ENCODE measurements around the gene ASB11.

ASB11 gene

DNA sequence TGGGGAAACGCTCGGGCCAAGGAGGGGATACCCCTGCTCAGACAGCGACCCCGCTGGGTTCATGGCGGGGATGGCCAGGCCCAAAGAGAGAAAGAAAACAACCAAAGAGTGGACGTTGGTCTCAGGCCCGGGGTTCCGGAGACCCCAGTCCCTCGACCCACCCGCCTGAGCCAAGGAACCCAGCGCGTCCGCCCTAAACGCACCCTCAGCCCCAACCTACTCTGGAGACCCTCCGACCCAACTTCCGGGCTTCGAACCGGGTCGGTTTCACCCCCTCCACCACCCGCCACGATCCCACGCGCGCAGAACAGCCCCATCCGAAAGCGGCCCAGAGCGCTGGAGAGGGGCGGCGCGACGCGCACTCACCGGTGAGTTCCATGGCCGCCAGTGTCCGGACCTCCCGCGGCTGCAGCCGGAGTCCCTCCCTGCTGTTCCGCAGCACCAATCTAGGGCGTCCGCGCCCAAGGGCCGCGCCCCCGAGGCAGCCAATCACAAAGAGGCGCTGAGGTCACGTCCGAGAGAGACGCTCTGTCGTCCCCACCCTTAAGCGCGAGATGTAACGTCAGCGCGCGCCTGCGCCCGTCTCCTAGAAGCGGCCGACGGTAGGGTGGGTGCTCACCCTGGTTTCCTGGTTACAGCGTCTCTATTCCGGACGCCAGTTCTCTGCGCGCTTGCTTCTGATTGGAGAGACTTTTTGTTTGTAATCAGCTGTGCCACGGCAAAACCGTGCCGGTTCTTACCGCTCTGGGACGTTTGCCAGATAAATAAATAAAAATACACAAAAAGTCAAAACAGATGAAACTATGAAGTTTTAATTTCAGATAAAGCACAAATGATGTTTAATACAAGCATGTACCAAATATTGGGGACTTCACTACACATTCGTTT is 19.9 kb upstream of the ASB11 start, which contains the start of gene PIGA:
Gene PIGA, minus strand, starts transcription at position 389 of the 888 bp plus-strand sequence. CDS start 3,593 bp downstream, outside the sequence.
- Histone ChIP-seq H3K27me3 (ENCODE audit: control insufficient read depth, insufficient read depth, low read length) (peaks cover 15% of the 10 kb centered on the region), H3K36me3 (ENCODE audit: control insufficient read depth, insufficient read depth, low read length) (peaks cover 11% of the 10 kb centered on the region), H3K4me3 (ENCODE audit: low read depth, low read length) (peak within 1 kb of the TSS; percentile 85), H3K4me1 (ENCODE audit: control insufficient read depth, insufficient read depth, low read length) (no peaks in the 10 kb centered on the region), H3K9ac (ENCODE audit: low read depth, low read length) (peak within 1 kb of the TSS; percentile 80; the same call in 1 of the 2 replicates), H3K9me3 (ENCODE audit: control insufficient read depth, insufficient read depth, low read length) (no peaks in the 10 kb centered on the region), H3K27ac (ENCODE audit: low read depth, low read length) (peak within 1 kb of the TSS; percentile 45)

DNA sequence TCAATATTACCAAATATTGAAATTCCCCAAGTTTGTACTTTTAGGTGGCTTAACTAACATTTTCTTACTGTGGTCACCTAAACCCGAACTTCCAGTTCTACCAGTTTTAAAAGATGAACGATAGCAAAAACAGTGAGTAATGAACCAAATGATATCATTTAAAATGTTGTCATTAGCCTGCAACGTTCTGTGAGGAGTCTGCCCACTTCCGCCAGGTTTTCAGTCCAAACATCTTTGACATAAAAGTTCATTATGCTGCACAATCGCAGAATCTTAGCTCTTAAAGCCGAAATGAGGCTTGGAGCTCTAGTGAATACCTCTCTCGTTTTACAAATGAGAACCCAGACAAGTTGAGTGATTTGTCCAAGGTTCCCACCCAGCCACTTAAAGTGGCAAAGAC is 19.1 kb upstream of the ASB11 start:
- Histone ChIP-seq H3K27ac (ENCODE audit: low read depth, low read length) (peak overlapping the region; percentile 45), H3K27me3 (ENCODE audit: control insufficient read depth, insufficient read depth, low read length) (peaks cover 15% of the 10 kb centered on the region)

DNA sequence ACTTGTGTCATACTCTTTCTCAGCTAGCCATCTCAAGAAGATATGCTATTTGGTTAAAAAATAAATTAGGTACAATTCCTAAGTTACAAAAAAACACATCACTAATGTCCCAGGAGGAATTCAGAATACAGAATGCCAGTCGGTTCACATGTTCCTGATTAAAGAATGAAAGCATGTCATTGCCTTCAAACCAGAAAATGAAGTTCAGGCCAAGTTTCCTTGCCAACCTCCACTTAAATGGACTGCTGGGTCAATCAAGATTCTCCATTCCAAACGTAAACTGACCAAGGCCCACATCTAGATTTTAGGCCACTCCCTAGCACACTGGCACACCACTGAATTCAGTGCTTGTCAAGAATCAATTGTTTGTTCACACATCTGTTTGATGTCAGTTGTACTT is 13.4 kb upstream of the ASB11 start:
- H3K4me1 ChIP-seq (ENCODE audit: control insufficient read depth, insufficient read depth, low read length), result no peaks in the 10 kb centered on the region
- H3K9ac ChIP-seq (ENCODE audit: low read depth, low read length), result no peak overlapping the region
- H3K36me3 ChIP-seq (ENCODE audit: control insufficient read depth, insufficient read depth, low read length), result peaks cover 34% of the 10 kb centered on the region

More for the DNA sequence above, 19.1 kb upstream of the ASB11 start:
- peak overlapping the region; percentile 80; the same call in 1 of the 2 replicates for H3K9ac ChIP-seq (ENCODE audit: low read depth, low read length)
- peak overlapping the region; percentile 85 for H3K4me3 ChIP-seq (ENCODE audit: low read depth, low read length)
- H3K9me3 ChIP-seq (ENCODE audit: control insufficient read depth, insufficient read depth, low read length), result no peaks in the 10 kb centered on the region
- H3K4me1 ChIP-seq (ENCODE audit: control insufficient read depth, insufficient read depth, low read length), result no peaks in the 10 kb centered on the region
- H3K36me3 ChIP-seq (ENCODE audit: control insufficient read depth, insufficient read depth, low read length), result peaks cover 13% of the 10 kb centered on the region

DNA sequence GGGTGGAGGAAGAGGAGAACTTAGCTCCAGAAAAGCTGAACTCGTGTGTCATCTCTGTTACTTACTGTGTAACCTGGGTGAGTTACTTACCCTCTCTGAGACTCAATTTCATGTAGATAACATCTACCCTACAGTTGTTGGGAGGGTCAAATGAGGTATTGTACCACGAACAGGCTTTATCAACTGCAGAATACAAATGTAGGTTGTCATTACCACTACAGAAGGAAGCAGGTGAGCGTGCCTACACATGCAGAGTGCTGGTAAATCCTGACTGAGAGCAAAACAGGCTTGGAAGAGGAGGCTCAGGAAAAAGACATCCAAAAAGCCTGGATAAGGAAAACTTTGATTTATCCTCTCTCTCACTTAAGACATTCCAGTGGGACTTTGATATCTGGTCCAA is 12.7 kb upstream of the ASB11 start:
- no peak overlapping the region for H3K9ac ChIP-seq (ENCODE audit: low read depth, low read length)
- no peaks in the 10 kb centered on the region for H3K9me3 ChIP-seq (ENCODE audit: control insufficient read depth, insufficient read depth, low read length)
- H3K4me1 ChIP-seq (ENCODE audit: control insufficient read depth, insufficient read depth, low read length), result no peaks in the 10 kb centered on the region
- H3K4me3 ChIP-seq (ENCODE audit: low read depth, low read length), result no peak overlapping the region
- no peaks in the 10 kb centered on the region; the same call in none of the 2 replicates for H3K27me3 ChIP-seq (ENCODE audit: control insufficient read depth, insufficient read depth, low read length)
- peaks cover 39% of the 10 kb centered on the region for H3K36me3 ChIP-seq (ENCODE audit: control insufficient read depth, insufficient read depth, low read length)
- H3K27ac ChIP-seq (ENCODE audit: low read depth, low read length), result no peak overlapping the region

More for the DNA sequence above, 13.4 kb upstream of the ASB11 start:
- Histone ChIP-seq H3K9me3 (ENCODE audit: control insufficient read depth, insufficient read depth, low read length) (no peaks in the 10 kb centered on the region), H3K4me3 (ENCODE audit: low read depth, low read length) (no peak overlapping the region), H3K27ac (ENCODE audit: low read depth, low read length) (no peak overlapping the region), H3K27me3 (ENCODE audit: control insufficient read depth, insufficient read depth, low read length) (no peaks in the 10 kb centered on the region; the same call in 1 of the 2 replicates)

DNA sequence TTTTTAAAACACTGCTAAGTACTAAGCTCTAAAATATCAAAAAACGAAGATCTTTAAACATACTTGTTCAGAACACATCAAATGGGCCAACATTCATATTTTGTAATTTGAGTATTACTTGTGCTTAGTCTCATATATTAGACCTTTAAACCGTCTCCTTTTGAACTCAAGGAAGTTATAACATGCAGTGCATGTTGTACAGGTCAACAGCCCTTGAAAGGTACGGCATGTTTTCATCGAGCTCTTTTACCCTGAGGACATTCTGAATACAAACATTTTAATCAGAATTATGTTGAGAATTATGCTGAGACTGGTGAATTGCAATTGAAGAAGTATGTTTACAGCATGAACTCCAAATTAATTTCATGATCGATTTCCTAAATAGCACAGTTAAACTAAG is 7.0 kb upstream of the ASB11 start:
- Histone ChIP-seq H3K4me1 (ENCODE audit: control insufficient read depth, insufficient read depth, low read length) (no peaks in the 10 kb centered on the region), H3K27me3 (ENCODE audit: control insufficient read depth, insufficient read depth, low read length) (peaks cover 7% of the 10 kb centered on the region), H3K9ac (ENCODE audit: low read depth, low read length) (no peak overlapping the region), H3K36me3 (ENCODE audit: control insufficient read depth, insufficient read depth, low read length) (peaks cover 37% of the 10 kb centered on the region), H3K4me3 (ENCODE audit: low read depth, low read length) (no peak overlapping the region), H3K27ac (ENCODE audit: low read depth, low read length) (no peak overlapping the region), H3K9me3 (ENCODE audit: control insufficient read depth, insufficient read depth, low read length) (no peaks in the 10 kb centered on the region)

DNA sequence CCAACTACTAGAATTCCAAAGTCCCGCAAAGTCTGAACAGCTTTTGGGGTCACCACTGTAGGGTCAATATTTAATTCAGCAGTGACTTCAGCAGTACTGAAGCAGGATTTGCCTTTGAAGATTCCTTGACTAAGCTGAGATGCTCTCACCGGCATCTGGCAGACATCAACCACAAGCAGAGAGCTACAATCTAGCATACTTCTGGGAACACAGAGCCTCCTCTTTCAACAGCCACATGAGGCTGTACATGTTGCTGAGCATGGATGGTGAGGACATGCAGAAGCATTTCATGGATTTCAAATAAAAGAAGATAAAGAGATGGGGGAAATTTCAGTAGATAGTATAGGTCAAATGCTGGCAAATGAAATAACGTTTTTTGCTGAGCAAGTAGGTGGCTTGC is 6.6 kb upstream of the ASB11 start:
- Histone ChIP-seq H3K9me3 (ENCODE audit: control insufficient read depth, insufficient read depth, low read length) (no peaks in the 10 kb centered on the region), H3K4me1 (ENCODE audit: control insufficient read depth, insufficient read depth, low read length) (no peaks in the 10 kb centered on the region), H3K27ac (ENCODE audit: low read depth, low read length) (no peak overlapping the region), H3K36me3 (ENCODE audit: control insufficient read depth, insufficient read depth, low read length) (peaks cover 37% of the 10 kb centered on the region), H3K9ac (ENCODE audit: low read depth, low read length) (no peak overlapping the region), H3K27me3 (ENCODE audit: control insufficient read depth, insufficient read depth, low read length) (peaks cover 7% of the 10 kb centered on the region), H3K4me3 (ENCODE audit: low read depth, low read length) (no peak overlapping the region)

DNA sequence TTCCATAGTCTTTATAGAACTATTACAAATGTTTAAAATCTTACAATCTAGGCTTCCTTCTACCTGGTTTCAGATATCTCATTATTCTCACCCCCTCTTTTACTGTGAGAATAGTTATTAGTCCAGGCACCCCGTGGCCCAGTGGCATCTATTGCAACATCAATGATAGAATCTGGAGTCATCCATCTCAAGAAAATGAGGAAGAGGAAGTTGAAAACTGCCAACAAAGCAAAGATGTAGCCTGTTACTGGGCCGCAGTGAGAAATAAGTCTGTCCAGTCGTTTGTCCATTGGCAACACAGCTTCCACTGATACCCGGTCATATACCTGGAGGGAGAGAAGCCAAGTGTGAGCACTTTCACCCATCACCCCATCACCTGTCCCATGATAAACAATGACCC is 6.0 kb upstream of the ASB11 start:
- Histone ChIP-seq H3K27ac (ENCODE audit: low read depth, low read length) (no peak overlapping the region), H3K9me3 (ENCODE audit: control insufficient read depth, insufficient read depth, low read length) (no peaks in the 10 kb centered on the region), H3K4me1 (ENCODE audit: control insufficient read depth, insufficient read depth, low read length) (no peaks in the 10 kb centered on the region), H3K9ac (ENCODE audit: low read depth, low read length) (no peak overlapping the region), H3K36me3 (ENCODE audit: control insufficient read depth, insufficient read depth, low read length) (peaks cover 37% of the 10 kb centered on the region), H3K4me3 (ENCODE audit: low read depth, low read length) (no peak overlapping the region), H3K27me3 (ENCODE audit: control insufficient read depth, insufficient read depth, low read length) (peaks cover 7% of the 10 kb centered on the region)

DNA sequence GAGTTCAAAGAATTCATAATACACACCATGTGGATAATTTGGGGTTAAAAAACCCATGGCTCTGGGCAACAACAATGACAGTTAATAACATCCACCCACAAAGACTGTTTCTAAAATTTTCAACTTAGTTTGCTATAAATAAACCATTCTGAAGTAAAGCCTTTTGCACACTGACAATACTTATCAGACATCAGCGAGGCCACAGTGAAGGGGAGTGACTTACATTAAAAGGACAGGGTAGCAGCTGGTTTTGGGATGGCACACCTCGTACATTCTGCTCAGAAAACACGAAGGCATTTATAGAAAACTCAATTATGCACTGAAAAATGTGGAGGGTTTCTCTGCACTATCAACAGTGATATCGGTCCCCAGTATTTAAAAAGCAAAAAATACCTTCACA is 4.9 kb upstream of the ASB11 start:
- H3K9ac ChIP-seq (ENCODE audit: low read depth, low read length), result no peak overlapping the region
- H3K27me3 ChIP-seq (ENCODE audit: control insufficient read depth, insufficient read depth, low read length), result peaks cover 7% of the 10 kb centered on the region
- H3K36me3 ChIP-seq (ENCODE audit: control insufficient read depth, insufficient read depth, low read length), result peaks cover 37% of the 10 kb centered on the region
- no peak overlapping the region for H3K4me3 ChIP-seq (ENCODE audit: low read depth, low read length)
- no peaks in the 10 kb centered on the region for H3K4me1 ChIP-seq (ENCODE audit: control insufficient read depth, insufficient read depth, low read length)
- H3K9me3 ChIP-seq (ENCODE audit: control insufficient read depth, insufficient read depth, low read length), result no peaks in the 10 kb centered on the region
- no peak overlapping the region for H3K27ac ChIP-seq (ENCODE audit: low read depth, low read length)

DNA sequence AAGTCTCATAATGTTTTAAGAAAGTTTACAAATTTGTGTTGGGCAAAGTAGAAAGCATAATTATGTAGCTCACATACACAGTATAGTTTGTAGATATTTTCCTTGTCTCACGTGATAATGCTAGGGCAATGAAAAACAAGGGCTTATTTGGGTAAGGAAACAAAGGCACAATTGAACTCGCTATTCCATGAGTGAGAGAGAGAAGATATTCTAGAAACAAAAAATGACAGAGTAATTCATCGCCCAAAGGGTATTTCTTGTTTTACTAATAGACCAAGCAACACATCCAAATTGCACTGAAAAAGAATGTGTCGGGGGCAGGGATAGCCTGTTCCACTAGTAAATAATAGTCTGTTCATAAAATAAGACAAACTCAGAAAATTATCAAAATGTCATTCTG is 3.6 kb upstream of the ASB11 start:
- Histone ChIP-seq H3K36me3 (ENCODE audit: control insufficient read depth, insufficient read depth, low read length) (peaks cover 27% of the 10 kb centered on the region; the same call in 1 of the 2 replicates), H3K4me3 (ENCODE audit: low read depth, low read length) (no peak overlapping the region), H3K9ac (ENCODE audit: low read depth, low read length) (no peak overlapping the region), H3K27ac (ENCODE audit: low read depth, low read length) (no peak overlapping the region), H3K4me1 (ENCODE audit: control insufficient read depth, insufficient read depth, low read length) (no peaks in the 10 kb centered on the region), H3K27me3 (ENCODE audit: control insufficient read depth, insufficient read depth, low read length) (peaks cover 7% of the 10 kb centered on the region), H3K9me3 (ENCODE audit: control insufficient read depth, insufficient read depth, low read length) (no peaks in the 10 kb centered on the region)

DNA sequence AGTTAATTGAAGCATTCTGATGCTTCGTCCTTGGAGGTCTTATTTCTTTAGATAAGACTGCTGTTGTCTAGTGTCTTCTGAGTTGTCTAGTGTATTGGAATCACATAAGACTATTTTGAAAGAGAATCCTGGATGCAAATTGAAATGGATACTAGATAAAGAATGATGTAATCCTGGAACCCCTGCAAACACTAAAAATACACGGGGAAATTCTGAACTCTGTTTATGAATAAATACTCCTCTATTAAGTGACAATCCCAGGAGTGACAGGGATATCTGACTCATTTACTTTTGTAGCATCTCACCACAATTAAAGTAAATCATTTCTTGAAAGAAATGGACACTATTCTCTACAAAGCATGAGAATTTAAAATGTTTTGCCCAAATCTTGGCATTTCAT is 968 bp downstream of the ASB11 start:
- Histone ChIP-seq H3K4me3 (ENCODE audit: low read depth, low read length) (no peak overlapping the region), H3K27me3 (ENCODE audit: control insufficient read depth, insufficient read depth, low read length) (no peaks in the 10 kb centered on the region; the same call in 1 of the 2 replicates), H3K9me3 (ENCODE audit: control insufficient read depth, insufficient read depth, low read length) (no peaks in the 10 kb centered on the region), H3K36me3 (ENCODE audit: control insufficient read depth, insufficient read depth, low read length) (no peaks in the 10 kb centered on the region), H3K27ac (ENCODE audit: low read depth, low read length) (no peak overlapping the region), H3K9ac (ENCODE audit: low read depth, low read length) (no peak overlapping the region), H3K4me1 (ENCODE audit: control insufficient read depth, insufficient read depth, low read length) (no peaks in the 10 kb centered on the region)

DNA sequence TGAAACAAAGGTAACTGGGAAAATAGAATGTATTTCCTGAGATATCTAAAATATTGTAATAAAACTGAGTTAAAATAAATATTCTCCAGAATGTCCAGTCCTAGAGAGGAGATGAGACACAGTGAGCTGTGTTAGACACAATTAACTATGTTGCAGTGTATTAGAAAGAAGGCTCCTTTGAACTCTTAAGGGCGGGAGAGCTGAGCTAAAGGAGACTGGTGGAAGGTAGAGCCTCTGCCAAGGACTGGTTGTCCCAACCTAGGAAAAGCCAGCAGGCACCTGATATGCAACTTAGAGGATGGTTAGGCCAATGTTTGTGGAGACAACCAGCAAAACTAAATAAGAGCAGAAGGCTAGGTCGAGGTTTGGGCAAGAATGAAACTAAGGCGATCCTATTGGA is 4.3 kb downstream of the ASB11 start:
- no peaks in the 10 kb centered on the region for H3K4me1 ChIP-seq (ENCODE audit: control insufficient read depth, insufficient read depth, low read length)
- no peaks in the 10 kb centered on the region for H3K9me3 ChIP-seq (ENCODE audit: control insufficient read depth, insufficient read depth, low read length)
- no peak overlapping the region for H3K27ac ChIP-seq (ENCODE audit: low read depth, low read length)
- no peaks in the 10 kb centered on the region; the same call in 1 of the 2 replicates for H3K27me3 ChIP-seq (ENCODE audit: control insufficient read depth, insufficient read depth, low read length)
- H3K36me3 ChIP-seq (ENCODE audit: control insufficient read depth, insufficient read depth, low read length), result no peaks in the 10 kb centered on the region
- no peak overlapping the region for H3K4me3 ChIP-seq (ENCODE audit: low read depth, low read length)
- no peak overlapping the region for H3K9ac ChIP-seq (ENCODE audit: low read depth, low read length)
